Astrocyte of the cerebellum (primary cell): ENCODE data around the gene SMIM35.

Experiments
- DNase-seq: peaks from one replicate; pipeline ENCODE4 v3.0.0-alpha.2; 2011; ENCODE audit warnings: low read depth
- H3K4me3 ChIP-seq: 2 replicates; pipeline ENCODE4 v1.5.1; 2011; ENCODE audit warnings: mild to moderate bottlenecking, low read depth, low read length, moderate library complexity
- in situ Hi-C: cut with HindIII; loops from 2 replicates; pipeline ENCODE4 v1.10.0; 2017; ENCODE audit warnings: low sequenced_read_pairs
- TF ChIP-seq, protein P1 (sequence below): IDR thresholded peaks from 2 replicates; pipeline ENCODE4 v1.5.1; 2012; ENCODE audit warnings: low read length, low read depth, moderate library complexity, mild to moderate bottlenecking; ENCODE audit errors: missing control alignments

SMIM35 gene

DNA sequence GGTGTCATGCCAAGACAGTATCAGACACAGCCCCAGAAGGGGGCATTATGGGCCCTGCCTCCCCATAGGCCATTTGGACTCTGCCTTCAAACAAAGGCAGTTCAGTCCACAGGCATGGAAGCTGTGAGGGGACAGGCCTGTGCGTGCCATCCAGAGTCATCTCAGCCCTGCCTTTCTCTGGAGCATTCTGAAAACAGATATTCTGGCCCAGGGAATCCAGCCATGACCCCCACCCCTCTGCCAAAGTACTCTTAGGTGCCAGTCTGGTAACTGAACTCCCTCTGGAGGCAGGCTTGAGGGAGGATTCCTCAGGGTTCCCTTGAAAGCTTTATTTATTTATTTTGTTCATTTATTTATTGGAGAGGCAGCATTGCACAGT is 85.9 kb downstream of the SMIM35 start:
- H3K4me3 ChIP-seq, result no peak overlapping the region
- in situ Hi-C loops, result no loop called here
- TF ChIP-seq, protein P1, sequence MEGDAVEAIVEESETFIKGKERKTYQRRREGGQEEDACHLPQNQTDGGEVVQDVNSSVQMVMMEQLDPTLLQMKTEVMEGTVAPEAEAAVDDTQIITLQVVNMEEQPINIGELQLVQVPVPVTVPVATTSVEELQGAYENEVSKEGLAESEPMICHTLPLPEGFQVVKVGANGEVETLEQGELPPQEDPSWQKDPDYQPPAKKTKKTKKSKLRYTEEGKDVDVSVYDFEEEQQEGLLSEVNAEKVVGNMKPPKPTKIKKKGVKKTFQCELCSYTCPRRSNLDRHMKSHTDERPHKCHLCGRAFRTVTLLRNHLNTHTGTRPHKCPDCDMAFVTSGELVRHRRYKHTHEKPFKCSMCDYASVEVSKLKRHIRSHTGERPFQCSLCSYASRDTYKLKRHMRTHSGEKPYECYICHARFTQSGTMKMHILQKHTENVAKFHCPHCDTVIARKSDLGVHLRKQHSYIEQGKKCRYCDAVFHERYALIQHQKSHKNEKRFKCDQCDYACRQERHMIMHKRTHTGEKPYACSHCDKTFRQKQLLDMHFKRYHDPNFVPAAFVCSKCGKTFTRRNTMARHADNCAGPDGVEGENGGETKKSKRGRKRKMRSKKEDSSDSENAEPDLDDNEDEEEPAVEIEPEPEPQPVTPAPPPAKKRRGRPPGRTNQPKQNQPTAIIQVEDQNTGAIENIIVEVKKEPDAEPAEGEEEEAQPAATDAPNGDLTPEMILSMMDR, result no peak
- no peak for DNase-seq

DNA sequence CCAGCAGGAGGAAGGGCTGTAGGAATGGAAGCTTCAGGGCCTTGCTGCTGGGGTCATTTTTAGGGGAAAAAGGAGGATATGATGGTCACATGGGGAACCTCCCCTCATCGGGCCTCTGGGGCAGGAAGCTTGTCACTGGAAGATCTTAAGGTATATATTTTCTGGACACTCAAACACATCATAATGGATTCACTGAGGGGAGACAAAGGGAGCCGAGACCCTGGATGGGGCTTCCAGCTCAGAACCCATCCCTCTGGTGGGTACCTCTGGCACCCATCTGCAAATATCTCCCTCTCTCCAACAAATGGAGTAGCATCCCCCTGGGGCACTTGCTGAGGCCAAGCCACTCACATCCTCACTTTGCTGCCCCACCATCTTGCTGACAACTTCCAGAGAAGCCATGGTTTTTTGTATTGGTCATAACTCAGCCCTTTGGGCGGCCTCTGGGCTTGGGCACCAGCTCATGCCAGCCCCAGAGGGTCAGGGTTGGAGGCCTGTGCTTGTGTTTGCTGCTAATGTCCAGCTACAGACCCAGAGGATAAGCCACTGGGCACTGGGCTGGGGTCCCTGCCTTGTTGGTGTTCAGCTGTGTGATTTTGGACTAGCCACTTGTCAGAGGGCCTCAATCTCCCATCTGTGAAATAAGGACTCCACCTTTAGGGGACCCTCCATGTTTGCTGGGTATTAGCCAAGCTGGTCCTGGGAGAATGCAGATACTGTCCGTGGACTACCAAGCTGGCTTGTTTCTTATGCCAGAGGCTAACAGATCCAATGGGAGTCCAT is 86.5 kb downstream of the SMIM35 start:
- no peak for DNase-seq
- H3K4me3 ChIP-seq, result no peak overlapping the region
- TF ChIP-seq, protein P1, result no peak
- in situ Hi-C loops, result no loop called here

DNA sequence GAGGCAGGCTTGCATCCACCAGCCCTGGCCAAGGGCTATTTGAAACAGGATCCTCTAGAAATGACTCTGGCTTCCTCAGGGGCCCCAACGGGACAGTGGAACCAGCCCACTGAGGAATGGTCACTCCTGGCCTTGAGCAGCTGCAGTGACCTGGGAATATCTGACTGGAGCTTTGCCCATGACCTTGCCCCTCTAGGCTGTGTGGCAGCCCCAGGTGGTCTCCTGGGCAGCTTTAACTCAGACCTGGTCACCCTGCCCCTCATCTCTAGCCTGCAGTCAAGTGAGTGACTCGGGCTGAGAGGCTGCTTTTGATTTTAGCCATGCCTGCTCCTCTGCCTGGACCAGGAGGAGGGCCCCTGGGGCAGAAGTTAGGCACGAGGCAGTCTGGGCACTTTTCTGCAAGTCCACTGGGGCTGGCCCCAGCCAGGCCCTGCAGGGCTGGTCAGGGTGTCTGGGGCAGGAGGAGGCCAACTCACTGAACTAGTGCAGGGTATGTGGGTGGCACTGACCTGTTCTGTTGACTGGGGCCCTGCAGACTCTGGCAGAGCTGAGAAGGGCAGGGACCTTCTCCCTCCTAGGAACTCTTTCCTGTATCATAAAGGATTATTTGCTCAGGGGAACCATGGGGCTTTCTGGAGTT is 87.3 kb downstream of the SMIM35 start:
- no peak for DNase-seq
- H3K4me3 ChIP-seq, result no peak overlapping the region
- TF ChIP-seq, protein P1, result no peak
- in situ Hi-C loops, result no loop called here

DNA sequence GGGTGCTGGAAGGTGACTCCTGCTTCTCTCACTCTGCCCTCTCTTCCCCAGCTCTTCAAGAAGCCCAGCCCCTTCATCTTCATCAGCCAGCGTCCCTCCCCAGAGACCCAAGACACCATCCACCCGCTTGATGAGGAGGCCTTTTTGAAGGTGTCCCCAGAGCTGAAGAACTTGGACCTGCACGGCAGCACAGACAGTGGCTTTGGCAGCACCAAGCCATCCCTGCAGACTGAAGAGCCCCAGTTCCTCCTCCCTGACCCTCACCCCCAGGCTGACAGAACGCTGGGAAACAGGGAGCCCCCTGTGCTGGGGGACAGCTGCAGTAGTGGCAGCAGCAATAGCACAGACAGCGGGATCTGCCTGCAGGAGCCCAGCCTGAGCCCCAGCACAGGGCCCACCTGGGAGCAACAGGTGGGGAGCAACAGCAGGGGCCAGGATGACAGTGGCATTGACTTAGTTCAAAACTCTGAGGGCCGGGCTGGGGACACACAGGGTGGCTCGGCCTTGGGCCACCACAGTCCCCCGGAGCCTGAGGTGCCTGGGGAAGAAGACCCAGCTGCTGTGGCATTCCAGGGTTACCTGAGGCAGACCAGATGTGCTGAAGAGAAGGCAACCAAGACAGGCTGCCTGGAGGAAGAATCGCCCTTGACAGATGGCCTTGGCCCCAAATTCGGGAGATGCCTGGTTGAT is 88.0 kb downstream of the SMIM35 start:
- H3K4me3 ChIP-seq, result no peak overlapping the region
- in situ Hi-C loops, result no loop called here
- no peak for DNase-seq
- TF ChIP-seq, protein P1, result no peak

DNA sequence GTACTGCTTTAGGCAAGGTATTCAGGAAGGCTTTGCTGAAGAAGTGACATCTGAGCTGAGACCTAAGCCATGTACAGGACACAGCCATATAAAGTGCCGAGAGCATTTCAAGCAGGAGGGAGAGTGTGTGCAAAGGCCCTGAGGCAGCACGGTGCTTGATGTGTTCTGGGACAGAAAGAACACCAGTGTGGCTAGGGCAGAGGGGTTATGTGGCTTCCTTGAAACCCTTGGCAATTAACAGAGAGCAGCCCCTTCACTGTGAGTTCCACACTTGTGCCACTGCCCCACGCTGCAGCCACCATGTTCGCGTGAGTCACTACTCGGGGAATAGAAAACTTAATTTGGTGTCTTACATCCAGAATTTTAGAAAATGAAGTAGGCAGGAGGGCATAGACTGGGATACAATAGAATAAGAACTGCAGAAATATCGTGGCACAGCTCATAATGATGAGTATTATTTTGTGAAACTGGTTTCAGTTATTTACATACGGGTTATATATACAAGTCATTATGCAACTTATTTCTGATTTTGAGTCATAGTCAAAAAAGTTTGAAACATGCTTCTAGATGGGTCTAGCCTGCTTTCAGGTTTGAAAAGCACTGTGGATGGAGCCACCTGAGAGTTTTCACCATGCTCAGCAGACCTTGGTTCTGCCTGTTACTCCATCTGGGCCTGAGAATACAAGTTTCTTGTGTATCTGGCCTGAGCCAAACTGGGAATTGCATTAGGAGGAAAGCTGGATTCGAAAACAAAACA is 88.8 kb downstream of the SMIM35 start:
- in situ Hi-C loops, result no loop called here
- no peak for DNase-seq
- TF ChIP-seq, protein P1, result no peak
- no peak overlapping the region for H3K4me3 ChIP-seq

DNA sequence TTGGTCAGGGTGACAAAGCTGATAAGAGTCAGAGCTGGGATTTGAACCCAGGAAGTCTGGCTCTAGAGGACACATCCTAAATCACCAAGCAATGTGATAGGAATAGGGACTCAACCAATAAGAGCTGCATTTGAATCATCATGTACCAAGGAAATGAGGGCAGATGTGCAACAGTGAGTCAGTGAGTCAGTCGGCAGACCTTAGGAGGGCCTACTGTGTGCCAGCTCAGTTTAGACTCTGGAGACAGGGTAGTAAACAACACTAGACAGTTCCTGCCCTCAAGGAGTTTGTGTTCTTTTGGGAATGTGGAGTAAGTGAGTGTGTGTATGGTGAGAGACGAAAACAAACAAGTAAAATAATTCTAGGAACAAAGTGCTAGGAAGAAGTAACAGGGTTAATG is 89.4 kb downstream of the SMIM35 start:
- no peak for DNase-seq
- TF ChIP-seq, protein P1, result no peak
- no peak overlapping the region for H3K4me3 ChIP-seq
- in situ Hi-C loops, result no loop called here
